SK-N-SH (cell line): ENCODE results near the gene PHLPP1.

Experiments
- RXRA ChIP-seq: IDR thresholded peaks from 2 replicates; pipeline ENCODE4 v1.4.0; 2012; ENCODE audit warnings: low read depth, mild to moderate bottlenecking, borderline replicate concordance
- TF ChIP-seq, protein P1 (sequence below): fragments of 200-600 bp; sonication (generic); IDR thresholded peaks from 2 replicates; pipeline ENCODE4 v1.6.1; 2017; ENCODE audit warnings: antibody characterized with exemption, mild to moderate bottlenecking, moderate library complexity

- TF ChIP-seq, protein P1, sequence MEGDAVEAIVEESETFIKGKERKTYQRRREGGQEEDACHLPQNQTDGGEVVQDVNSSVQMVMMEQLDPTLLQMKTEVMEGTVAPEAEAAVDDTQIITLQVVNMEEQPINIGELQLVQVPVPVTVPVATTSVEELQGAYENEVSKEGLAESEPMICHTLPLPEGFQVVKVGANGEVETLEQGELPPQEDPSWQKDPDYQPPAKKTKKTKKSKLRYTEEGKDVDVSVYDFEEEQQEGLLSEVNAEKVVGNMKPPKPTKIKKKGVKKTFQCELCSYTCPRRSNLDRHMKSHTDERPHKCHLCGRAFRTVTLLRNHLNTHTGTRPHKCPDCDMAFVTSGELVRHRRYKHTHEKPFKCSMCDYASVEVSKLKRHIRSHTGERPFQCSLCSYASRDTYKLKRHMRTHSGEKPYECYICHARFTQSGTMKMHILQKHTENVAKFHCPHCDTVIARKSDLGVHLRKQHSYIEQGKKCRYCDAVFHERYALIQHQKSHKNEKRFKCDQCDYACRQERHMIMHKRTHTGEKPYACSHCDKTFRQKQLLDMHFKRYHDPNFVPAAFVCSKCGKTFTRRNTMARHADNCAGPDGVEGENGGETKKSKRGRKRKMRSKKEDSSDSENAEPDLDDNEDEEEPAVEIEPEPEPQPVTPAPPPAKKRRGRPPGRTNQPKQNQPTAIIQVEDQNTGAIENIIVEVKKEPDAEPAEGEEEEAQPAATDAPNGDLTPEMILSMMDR, result no peak
- no peak for TF ChIP-seq RXRA
Observed at GRCh38 chr18:62772860-62773584, 57.7 kb downstream of the PHLPP1 start.
